Adipose tissue (tissue), 3 donors: Measurements from ENCODE around the gene LRRC7. TPM values are rescaled to one million over a fixed set of nuclear protein-coding genes. Genes with fewer than 3 reads are reported as not detected.

Experiments used
- H3K27ac ChIP-seq: one replicate; pipeline ENCODE4 v1.5.1; 2013; ENCODE audit warnings: low read depth, low read length
- WGBS, 3 donors: extraction: QIAGEN DNeasy Blood & Tissue Kit; methylation state at CpG; one replicate each; pipeline ENCODE4 v1.1.7; 2013; 5-methylcytosine and 5-hydroxymethylcytosine counted together
- polyA plus RNA-seq, 3 donors: library from polyadenylated mRNA; stranded (reverse); fragments of 200-250 nt; gene quantifications; one replicate each; pipeline ENCODE4 v1.2.3, GENCODE V29; 2013
- donor health status: healthy with polysubstance abuse.
- donor health status: Bipolar disorder and iron deficiency.
- donor health status: healthy.

LRRC7 gene
- polyA plus RNA-seq, 3 donors, result 0.04 to 0.22 TPM; not detected in 1

- no peak overlapping the region for H3K27ac ChIP-seq
- 82 to 86% (median 84%) methylated on average over 1 of the region's 1 CpG for WGBS, 3 donors
Observed at GRCh38 chr1:69985376-69985775, 417.7 kb downstream of the LRRC7 start.

- H3K27ac ChIP-seq, result no peak overlapping the region
Observed at GRCh38 chr1:69985901-69986439, 418.2 kb downstream of the LRRC7 start.

GRCh38 chr1:69987881-69988280, 420.2 kb downstream of the LRRC7 start:
- H3K27ac ChIP-seq, result no peak overlapping the region
- WGBS, 3 donors, result 63 to 78% (median 76%) methylated on average over 1 of the region's 1 CpG

- 50 to 78% (median 63%) methylated on average over 3 of the region's 3 CpGs for WGBS, 3 donors
- no peak overlapping the region for H3K27ac ChIP-seq
Observed at GRCh38 chr1:69991644-69992043, 423.9 kb downstream of the LRRC7 start.

- H3K27ac ChIP-seq, result no peak overlapping the region
- 51 to 78% (median 72%) methylated on average over 3 of the region's 3 CpGs for WGBS, 3 donors
Observed at GRCh38 chr1:69992594-69992993, 424.9 kb downstream of the LRRC7 start.

- H3K27ac ChIP-seq, result no peak overlapping the region
- 58 to 69% (median 67%) methylated on average over 4 of the region's 4 CpGs for WGBS, 3 donors
Observed at GRCh38 chr1:69993810-69994209, 426.1 kb downstream of the LRRC7 start.

- 13 to 29% (median 28%) methylated on average over 1 of the region's 1 CpG for WGBS, 3 donors
- no peak overlapping the region for H3K27ac ChIP-seq
Observed at GRCh38 chr1:69994241-69994640, 426.5 kb downstream of the LRRC7 start.

- 67 to 88% (median 68%) methylated on average over 1 of the region's 1 CpG for WGBS, 3 donors
- no peak overlapping the region for H3K27ac ChIP-seq
Observed at GRCh38 chr1:69998847-69999246, 431.1 kb downstream of the LRRC7 start.

GRCh38 chr1:70003211-70003908, 435.6 kb downstream of the LRRC7 start:
- 62 to 83% (median 64%) methylated on average over 1 of the region's 1 CpG for WGBS, 3 donors
- H3K27ac ChIP-seq, result no peak overlapping the region

GRCh38 chr1:70005386-70006034, 437.8 kb downstream of the LRRC7 start:
- no peak overlapping the region for H3K27ac ChIP-seq

GRCh38 chr1:70008660-70009059, 440.9 kb downstream of the LRRC7 start:
- WGBS, 3 donors, result 74 to 85% (median 74%) methylated on average over 2 of the region's 2 CpGs
- H3K27ac ChIP-seq, result no peak overlapping the region

GRCh38 chr1:70017770-70018169, 450.0 kb downstream of the LRRC7 start:
- no peak overlapping the region for H3K27ac ChIP-seq

GRCh38 chr1:70024272-70024671, 456.6 kb downstream of the LRRC7 start:
- no peak overlapping the region for H3K27ac ChIP-seq
- WGBS, 3 donors, result 80 to 94% (median 84%) methylated on average over 1 of the region's 1 CpG

- H3K27ac ChIP-seq, result no peak overlapping the region
Observed at GRCh38 chr1:70025052-70025451, 457.3 kb downstream of the LRRC7 start.

GRCh38 chr1:70025846-70026245, 458.1 kb downstream of the LRRC7 start:
- H3K27ac ChIP-seq, result no peak overlapping the region

GRCh38 chr1:70033266-70033873, 465.6 kb downstream of the LRRC7 start:
- 58 to 89% (median 69%) methylated on average over 5 of the region's 5 CpGs for WGBS, 3 donors
- H3K27ac ChIP-seq, result no peak overlapping the region

- no peak overlapping the region for H3K27ac ChIP-seq
Observed at GRCh38 chr1:70033936-70034335, 466.2 kb downstream of the LRRC7 start.

GRCh38 chr1:70034403-70034802, 466.7 kb downstream of the LRRC7 start:
- no peak overlapping the region for H3K27ac ChIP-seq
- WGBS, 3 donors, result 44 to 62% (median 58%) methylated on average over 3 of the region's 3 CpGs

GRCh38 chr1:70038025-70038424, 470.3 kb downstream of the LRRC7 start:
- 84 to 89% (median 89%) methylated on average over 10 of the region's 10 CpGs for WGBS, 3 donors

GRCh38 chr1:70039485-70039884, 471.8 kb downstream of the LRRC7 start:
- WGBS, 3 donors, result 78 to 87% (median 85%) methylated on average over 6 of the region's 6 CpGs
- H3K27ac ChIP-seq, result no peak overlapping the region

More at GRCh38 chr1:70038025-70038424, 470.3 kb downstream of the LRRC7 start:
- H3K27ac ChIP-seq, result no peak overlapping the region
